Tibial nerve (tissue), 4 donors: Measurements from ENCODE around the gene MYH2.

Source experiments
- EP300 ChIP-seq, 2 donors: sonication (generic); formaldehyde crosslinking; IDR thresholded peaks; one replicate each; pipeline ENCODE4 v1.6.1; 2017; ENCODE audit warnings: antibody characterized with exemption in 2 of 2, mild to moderate bottlenecking in 1 of 2
- POLR2A ChIP-seq, 2 donors: fragments of 450-650 bp; IDR thresholded peaks; one replicate each; pipeline ENCODE4 v1.6.1; 2017; ENCODE audit warnings: antibody characterized with exemption in 2 of 2, mild to moderate bottlenecking in 2 of 2, moderate library complexity in 2 of 2
- TF ChIP-seq, protein P1 (sequence below), 5 experiments: fragments of 200-600 bp in 3 of 5; fragments of 450-650 bp in 2 of 5; sonication (generic) in 3 of 5; IDR thresholded peaks; one replicate each; pipeline ENCODE4 v1.5.1; 2016 to 2019; ENCODE audit warnings: antibody characterized with exemption in 5 of 5, mild to moderate bottlenecking in 3 of 5, moderate library complexity in 2 of 5

DNA sequence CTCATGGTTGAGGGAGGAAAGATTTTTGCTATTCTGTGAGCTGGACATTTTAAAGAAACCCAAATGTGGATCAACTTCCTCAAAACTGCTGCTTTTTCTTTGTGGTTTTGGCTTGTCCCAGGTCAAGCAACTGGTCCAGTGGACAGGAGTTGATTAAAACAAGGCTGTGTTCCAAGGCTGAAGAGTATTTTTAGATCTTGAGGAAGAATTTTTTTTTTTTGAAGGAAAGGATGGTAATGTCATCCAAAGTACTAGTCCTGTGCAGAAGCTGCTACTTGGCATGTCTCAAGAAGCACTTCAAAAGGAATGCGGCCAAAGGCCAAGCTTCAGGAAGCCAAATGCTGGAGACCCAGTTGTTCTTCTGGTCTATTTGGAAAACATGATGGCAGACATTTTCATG is 8.0 kb upstream of the MYH2 start:
- TF ChIP-seq, protein P1, sequence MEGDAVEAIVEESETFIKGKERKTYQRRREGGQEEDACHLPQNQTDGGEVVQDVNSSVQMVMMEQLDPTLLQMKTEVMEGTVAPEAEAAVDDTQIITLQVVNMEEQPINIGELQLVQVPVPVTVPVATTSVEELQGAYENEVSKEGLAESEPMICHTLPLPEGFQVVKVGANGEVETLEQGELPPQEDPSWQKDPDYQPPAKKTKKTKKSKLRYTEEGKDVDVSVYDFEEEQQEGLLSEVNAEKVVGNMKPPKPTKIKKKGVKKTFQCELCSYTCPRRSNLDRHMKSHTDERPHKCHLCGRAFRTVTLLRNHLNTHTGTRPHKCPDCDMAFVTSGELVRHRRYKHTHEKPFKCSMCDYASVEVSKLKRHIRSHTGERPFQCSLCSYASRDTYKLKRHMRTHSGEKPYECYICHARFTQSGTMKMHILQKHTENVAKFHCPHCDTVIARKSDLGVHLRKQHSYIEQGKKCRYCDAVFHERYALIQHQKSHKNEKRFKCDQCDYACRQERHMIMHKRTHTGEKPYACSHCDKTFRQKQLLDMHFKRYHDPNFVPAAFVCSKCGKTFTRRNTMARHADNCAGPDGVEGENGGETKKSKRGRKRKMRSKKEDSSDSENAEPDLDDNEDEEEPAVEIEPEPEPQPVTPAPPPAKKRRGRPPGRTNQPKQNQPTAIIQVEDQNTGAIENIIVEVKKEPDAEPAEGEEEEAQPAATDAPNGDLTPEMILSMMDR (IDR thresholded peaks at IDR 0.05), result no peak
- no peak for TF ChIP-seq POLR2A (IDR thresholded peaks at IDR 0.05)
- TF ChIP-seq EP300 (IDR thresholded peaks at IDR 0.05), result no peak
